A549 (cell line): ENCODE measurements around the gene CEACAM1.

ENCODE experiments used
- BCL3 ChIP-seq: fragments of >200 bp; sonication (Bioruptor Twin); formaldehyde crosslinking; IDR thresholded peaks from 3 replicates; pipeline ENCODE4 v1.6.1; 2016
- CTCF ChIP-seq: fragments of >200 bp; sonication (Bioruptor Twin); formaldehyde crosslinking; IDR thresholded peaks from 3 replicates; pipeline ENCODE4 v1.5.1; 2016
- E2F6 ChIP-seq: IDR thresholded peaks from 2 replicates; pipeline ENCODE4 v1.6.1; 2012; ENCODE audit warnings: low read depth, borderline replicate concordance
- EP300 ChIP-seq, 2 experiments: fragments of >200 bp; sonication (Bioruptor Twin); formaldehyde crosslinking; IDR thresholded peaks; 2 replicates in 1 of 2; 3 replicates in 1 of 2; pipeline ENCODE4 v1.6.1; 2016 to 2017
- HOXB13 ChIP-seq: fragments of 250-450 bp; sonication (Bioruptor Pico); IDR thresholded peaks from 2 replicates; pipeline ENCODE4 v1.5.0; 2020; ENCODE audit warnings: low read depth, mild to moderate bottlenecking, moderate library complexity
- PBX3 ChIP-seq: IDR thresholded peaks from 2 replicates; pipeline ENCODE4 v1.6.1; 2012

GRCh38 chr19:42546831-42547500 is 18.7 kb upstream of the CEACAM1 start:
- TF ChIP-seq CTCF (no peak), BCL3 (no peak), HOXB13 (CRISPR knock-in tag) (no peak), E2F6 (no peak), PBX3 (no peak), EP300 (IDR thresholded peaks at IDR 0.05) (no peak)
